Epidermal melanocyte (primary cell): ENCODE measurements around the gene MMP13.
"Not testable (repeated sequence)": the region's sequence is repeated elsewhere in the genome, so short reads cannot be mapped to it uniquely, and the experiment has no call there.

ENCODE experiments used
- DNase-seq: peaks from one replicate; pipeline ENCODE4 v3.0.0; 2011; ENCODE audit warnings: low spot score; ENCODE audit not compliant: insufficient read length

Gene MMP13

GRCh38 chr11:102903895-102904294 is 51.6 kb downstream of the MMP13 start:
- not testable (repeated sequence) for DNase-seq

- no peak for DNase-seq
Observed at GRCh38 chr11:102900346-102900745, 55.2 kb downstream of the MMP13 start.
